Activated T-cell treated with anti-CD3 and anti-CD28 coated beads for 48 hours (primary cell): ENCODE data around the gene ARID1A.
A peak's percentile ranks its signal among the peaks of the same experiment; 100 is the strongest.

Experiments
- DNase-seq: peaks from one replicate; pipeline ENCODE4 v3.0.0-alpha.2; 2020; ENCODE audit warnings: low read depth

Gene ARID1A

GRCh38 chr1:26761217-26761616, 65.4 kb downstream of the ARID1A start:
- no peak for DNase-seq

GRCh38 chr1:26767714-26768113, 71.9 kb downstream of the ARID1A start:
- no peak for DNase-seq

- DNase-seq, result no peak
These were observed 72.9 kb downstream of the ARID1A start for GRCh38 chr1:26768755-26769154.

- DNase-seq, result no peak
These were observed 75.4 kb downstream of the ARID1A start for GRCh38 chr1:26771285-26771642.

- no peak for DNase-seq
These were observed 76.0 kb downstream of the ARID1A start for GRCh38 chr1:26771643-26772321.

DNA sequence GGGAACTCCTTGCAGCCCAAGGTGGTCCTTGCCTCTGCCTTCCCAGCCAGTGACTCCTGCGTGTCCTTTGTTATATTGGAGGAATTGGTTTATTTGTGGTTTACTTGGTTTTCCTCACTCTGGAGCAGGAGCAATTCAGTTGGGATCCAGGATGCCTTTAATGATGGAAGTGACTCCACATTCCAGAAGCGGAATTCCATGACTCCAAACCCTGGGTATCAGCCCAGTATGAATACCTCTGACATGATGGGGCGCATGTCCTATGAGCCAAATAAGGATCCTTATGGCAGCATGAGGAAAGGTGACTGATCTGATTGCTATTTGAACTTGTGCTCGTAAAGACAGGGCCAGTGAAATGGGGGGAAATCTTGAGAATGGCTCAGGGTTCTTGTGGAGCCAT, 76.9 kb downstream of the ARID1A start:
- DNase-seq, result no peak

- no peak for DNase-seq
These were observed 78.6 kb downstream of the ARID1A start for GRCh38 chr1:26774462-26774861.

GRCh38 chr1:26775666-26776065, 79.9 kb downstream of the ARID1A start:
- DNase-seq, result no peak

DNA sequence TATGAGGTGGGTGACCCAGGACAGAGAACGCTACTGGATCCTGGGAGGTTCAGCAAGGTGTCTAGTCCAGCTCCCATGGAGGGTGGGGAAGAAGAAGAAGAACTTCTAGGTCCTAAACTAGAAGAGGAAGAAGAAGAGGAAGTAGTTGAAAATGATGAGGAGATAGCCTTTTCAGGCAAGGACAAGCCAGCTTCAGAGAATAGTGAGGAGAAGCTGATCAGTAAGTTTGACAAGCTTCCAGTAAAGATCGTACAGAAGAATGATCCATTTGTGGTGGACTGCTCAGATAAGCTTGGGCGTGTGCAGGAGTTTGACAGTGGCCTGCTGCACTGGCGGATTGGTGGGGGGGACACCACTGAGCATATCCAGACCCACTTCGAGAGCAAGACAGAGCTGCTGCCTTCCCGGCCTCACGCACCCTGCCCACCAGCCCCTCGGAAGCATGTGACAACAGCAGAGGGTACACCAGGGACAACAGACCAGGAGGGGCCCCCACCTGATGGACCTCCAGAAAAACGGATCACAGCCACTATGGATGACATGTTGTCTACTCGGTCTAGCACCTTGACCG, 83.4 kb downstream of the ARID1A start:
- DNase-seq, result no peak

DNA sequence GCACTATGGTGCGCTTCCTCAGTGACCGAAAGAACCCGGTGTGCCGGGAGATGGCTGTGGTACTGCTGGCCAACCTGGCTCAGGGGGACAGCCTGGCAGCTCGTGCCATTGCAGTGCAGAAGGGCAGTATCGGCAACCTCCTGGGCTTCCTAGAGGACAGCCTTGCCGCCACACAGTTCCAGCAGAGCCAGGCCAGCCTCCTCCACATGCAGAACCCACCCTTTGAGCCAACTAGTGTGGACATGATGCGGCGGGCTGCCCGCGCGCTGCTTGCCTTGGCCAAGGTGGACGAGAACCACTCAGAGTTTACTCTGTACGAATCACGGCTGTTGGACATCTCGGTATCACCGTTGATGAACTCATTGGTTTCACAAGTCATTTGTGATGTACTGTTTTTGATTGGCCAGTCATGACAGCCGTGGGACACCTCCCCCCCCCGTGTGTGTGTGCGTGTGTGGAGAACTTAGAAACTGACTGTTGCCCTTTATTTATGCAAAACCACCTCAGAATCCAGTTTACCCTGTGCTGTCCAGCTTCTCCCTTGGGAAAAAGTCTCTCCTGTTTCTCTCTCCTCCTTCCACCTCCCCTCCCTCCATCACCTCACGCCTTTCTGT, 84.6 kb downstream of the ARID1A start:
- no peak for DNase-seq

GRCh38 chr1:26781206-26781825, 85.5 kb downstream of the ARID1A start:
- no peak for DNase-seq

GRCh38 chr1:26782521-26783212, 86.9 kb downstream of the ARID1A start:
- no peak for DNase-seq

DNA sequence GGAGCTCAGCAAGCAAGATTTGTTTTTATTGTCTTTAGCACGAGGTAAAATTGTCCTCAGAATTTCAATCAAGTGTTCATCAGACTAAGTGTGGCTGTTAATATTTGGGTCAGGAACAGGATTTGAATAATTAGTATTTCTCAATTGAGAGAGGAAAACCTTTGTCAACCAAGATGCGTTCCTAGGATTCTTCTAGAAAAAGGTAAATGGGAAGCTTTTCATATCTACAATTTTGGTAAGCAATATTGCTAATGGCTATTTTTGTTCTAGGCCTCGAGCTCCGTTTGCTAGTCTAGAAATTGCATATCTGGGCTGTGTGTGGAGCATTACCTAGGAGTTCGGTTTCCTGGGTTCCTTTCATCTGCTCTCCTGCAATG, 87.8 kb downstream of the ARID1A start:
- no peak for DNase-seq

DNA sequence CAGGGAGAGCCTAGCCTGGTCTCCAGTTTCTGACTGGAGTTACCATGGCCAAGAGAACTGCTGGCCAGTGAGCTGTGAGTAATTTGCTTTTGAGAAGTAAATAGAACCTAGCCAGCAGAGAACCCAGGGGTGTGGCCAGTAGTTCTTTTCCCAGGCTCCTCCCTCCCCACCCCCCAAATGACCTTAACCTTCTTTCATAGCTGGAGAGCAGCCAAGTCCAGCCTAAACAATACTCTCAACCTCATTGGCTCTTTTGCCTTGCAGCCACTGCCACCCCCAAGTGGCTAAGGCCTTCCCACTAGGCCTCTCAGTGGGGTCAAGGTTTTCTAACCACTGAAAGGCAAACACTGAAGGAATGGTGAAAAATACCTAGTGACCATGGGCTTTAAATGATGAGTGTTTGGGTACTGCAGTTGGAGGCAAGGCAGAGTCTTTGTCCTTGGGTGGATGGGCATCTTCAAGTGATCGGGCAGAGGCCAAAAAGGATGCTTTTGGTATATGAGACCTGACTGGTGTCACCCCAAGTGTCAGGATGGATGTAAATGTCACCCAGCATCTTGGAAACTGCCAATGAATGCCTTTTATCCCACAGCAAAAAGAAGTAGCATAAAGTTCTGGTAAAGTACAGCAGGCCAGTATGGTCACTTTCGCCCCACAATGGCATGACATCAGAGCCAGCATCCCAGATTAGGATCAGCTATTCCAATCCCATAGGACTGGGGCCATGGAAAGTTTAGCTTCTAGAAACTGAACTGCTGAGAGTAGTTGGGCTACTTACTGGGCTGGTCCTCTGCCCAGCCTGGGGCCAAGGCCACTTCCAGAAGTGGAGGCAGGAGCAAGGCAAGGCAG, 88.4 kb downstream of the ARID1A start:
- no peak for DNase-seq

DNA sequence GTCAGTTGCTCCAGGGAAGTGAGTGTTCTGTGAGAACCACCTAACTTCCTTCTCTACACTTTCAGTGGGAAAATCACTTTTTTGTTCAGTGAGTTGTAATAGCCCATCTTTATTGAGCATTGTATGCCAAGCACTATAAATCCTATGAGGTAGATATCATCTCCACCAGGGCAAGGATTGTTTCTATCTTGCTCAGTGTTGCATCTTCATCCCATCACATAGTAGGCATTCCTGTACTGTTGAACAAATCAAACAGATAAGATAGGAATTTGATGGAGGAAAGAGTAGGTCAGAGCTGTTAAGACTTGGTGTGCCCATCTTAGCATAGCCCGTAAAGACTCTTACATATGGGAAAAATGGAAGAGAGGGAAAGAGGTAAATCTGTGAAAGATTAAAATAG, 89.1 kb downstream of the ARID1A start:
- DNase-seq, result no peak

DNA sequence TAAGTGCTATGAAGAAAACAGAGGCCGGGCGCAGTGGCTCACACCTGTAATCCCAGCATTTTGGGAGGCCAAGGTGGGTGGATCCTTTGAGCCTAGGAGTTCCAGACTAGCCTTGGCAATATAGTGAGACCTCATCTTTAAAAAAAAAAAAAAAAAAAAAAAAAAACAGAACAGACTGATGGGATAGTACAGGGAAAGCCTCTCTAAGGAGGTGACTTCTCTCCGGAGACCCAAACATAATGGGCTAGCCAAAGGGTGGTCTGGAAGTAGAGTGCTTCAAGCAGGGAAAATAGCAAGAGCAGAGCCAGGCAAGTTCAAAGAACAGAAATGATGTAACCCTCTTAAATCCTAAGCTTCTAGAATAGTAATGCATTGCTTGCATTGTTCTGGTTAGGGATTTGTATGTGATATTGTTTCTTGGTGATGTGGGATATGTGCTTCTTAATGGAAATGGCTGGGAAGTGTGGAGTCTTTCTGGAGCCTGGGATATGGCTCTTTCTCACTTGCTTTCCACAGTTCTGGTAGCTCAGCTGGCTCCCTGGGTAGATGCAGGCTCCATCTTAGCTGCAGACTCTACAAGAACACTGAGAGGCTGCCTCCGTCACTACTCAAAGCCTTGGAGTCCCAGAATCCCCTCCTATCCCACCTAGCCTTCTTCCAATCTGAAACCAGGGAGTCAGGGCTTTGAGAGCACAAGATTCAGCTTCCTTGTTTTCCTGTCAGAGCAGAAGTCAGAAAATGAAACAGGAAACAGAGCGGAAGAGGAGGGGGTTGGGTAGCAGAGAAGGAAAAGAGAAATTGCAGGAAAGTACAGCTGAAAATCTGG, 90.0 kb downstream of the ARID1A start:
- no peak for DNase-seq

DNA sequence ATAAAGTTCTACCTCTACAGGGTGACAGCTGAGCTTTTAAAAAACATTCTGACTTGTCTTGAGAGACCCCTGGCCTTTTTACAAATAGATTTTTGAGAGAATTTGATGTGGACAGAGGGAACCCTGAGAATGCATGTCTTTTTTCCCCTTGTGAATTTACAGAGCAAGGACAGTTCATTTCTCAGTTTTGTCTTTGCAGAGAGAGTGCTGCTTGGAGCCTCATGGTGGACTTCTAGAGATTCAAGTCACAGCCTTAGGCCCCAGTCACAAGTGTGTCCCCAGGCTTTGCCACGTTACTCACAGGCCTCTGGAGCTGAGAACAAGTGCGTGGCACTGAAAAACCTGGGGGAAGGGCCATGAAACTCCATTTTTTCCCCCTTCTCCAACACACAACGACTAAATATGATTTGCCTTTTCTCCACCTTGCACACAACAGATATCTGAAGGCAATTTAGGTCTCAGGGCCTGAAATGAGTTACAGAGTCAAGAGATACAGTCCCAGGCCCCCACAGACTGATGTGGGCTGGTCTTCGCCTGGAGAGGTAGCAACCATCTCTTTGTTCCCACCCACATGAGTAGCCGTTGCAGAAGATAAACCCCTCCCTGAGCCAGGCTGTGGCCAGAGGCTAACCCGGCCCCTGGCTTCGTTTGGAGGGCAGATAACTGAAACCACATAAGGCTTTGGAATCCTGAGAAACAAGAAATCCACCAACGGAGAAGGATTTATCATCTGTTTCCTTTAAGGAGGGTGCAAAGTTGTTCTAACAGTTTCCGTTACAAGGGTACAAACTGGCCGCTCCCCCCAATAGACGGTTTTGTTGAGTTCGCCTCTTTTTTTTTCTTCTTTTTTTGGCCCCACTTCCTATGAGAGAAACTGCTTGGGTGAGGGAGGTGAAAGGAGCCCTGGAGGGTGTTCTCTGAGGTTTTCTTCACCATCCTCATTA, 90.9 kb downstream of the ARID1A start:
- DNase-seq, result peak; percentile 32

- peak; percentile 62 for DNase-seq
These were observed 91.5 kb downstream of the ARID1A start for GRCh38 chr1:26787381-26787705.

DNA sequence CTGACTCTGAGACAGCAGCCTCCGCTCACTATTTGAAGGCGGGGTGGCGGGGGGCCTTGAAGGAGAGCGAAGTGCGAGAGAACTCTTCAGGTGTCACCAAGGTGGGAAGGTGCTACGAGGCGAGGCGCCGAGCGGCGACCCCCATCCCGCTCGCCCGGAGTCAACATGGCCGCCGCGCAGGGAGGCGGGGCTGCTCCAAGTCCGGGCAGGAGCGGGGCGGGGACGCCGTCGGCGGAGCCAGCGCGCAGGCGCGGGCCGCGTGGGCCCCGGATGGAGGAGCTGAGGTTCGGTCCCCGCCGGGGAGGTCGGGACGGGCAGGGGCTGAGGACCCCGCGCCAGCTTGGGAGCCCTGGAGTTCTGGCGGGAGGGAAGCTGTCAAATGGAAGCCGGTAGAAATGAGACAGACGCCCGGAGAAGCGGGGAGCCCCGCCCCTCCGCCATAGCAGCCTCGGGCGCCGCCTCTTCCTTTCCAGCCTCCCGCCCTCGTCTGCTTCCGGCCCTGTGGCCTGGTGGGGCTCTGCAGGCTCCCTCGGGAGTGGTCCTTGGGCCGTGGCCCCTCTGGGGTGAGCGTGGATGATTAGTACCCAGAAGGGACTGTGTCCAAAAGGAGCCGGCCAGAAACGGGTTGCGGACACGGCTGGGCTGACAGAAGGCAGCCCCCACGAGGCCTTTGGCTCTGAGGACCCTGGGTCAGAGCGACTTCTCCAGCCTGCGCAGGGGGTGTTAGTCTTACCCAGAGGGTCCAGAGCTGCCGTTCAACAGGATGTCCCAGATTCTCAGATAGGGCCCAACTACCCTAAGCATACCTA, 92.1 kb downstream of the ARID1A start, which contains the start of gene PIGV:
Gene PIGV (plus strand): TSS at position 245 of the 809 bp plus-strand sequence. CDS start 2,866 bp downstream, outside the sequence.
- peak; percentile 89 for DNase-seq
